ENCODE measurements around the gene TBC1D5. TPM values are rescaled to one million over a fixed set of nuclear protein-coding genes. Genes with fewer than 3 reads are reported as not detected.

The TBC1D5 gene
- total RNA-seq, 1 experiment from 2014 or later = 26.1 TPM

DNA sequence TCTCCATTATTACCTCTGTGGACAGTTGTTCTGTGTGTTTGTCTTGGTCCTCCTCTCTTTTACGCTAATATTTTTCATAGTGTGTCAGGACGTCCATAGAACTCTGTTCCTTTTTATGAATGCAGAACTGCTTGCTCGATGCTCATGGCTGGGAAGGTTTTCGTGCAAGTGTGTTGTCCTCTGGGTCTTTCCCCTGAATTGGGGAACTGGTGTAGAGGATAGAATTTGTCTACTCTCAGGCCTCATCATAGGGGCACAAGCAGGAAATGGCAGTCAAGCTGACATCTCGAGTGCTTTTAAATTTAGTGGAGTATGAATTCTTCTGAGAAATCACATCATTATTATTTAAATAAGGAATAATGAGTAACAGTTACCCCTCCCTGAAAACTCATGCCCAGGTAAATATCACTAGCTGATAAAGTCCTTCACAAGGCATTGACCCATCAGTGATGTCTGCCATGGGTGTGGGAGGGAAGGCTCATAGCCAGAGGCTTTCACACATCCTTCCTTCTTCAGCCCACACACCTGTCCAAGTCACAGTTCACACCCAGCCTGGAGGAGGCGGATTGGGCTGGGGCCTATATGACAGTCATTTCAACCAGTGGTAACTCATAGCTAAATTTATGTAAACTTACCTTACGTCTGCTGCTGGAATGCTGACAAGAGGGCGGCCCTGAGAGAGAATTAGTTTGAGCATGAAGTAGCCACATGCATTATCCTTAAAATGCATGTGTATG is 631.6 kb downstream of the TBC1D5 start (continued):
- no peak for TF ChIP-seq ZNF263 (CRISPR knock-in tag; IDR thresholded peaks at IDR 0.05; ENCODE audit: low read depth)
- no peak for TF ChIP-seq ZNF396 (CRISPR knock-in tag; IDR thresholded peaks at IDR 0.05; ENCODE audit: borderline replicate concordance)
- TF ChIP-seq, protein P1, sequence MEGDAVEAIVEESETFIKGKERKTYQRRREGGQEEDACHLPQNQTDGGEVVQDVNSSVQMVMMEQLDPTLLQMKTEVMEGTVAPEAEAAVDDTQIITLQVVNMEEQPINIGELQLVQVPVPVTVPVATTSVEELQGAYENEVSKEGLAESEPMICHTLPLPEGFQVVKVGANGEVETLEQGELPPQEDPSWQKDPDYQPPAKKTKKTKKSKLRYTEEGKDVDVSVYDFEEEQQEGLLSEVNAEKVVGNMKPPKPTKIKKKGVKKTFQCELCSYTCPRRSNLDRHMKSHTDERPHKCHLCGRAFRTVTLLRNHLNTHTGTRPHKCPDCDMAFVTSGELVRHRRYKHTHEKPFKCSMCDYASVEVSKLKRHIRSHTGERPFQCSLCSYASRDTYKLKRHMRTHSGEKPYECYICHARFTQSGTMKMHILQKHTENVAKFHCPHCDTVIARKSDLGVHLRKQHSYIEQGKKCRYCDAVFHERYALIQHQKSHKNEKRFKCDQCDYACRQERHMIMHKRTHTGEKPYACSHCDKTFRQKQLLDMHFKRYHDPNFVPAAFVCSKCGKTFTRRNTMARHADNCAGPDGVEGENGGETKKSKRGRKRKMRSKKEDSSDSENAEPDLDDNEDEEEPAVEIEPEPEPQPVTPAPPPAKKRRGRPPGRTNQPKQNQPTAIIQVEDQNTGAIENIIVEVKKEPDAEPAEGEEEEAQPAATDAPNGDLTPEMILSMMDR (IDR thresholded peaks at IDR 0.05) = no peak
- TF ChIP-seq FOXK1 (CRISPR knock-in tag; IDR thresholded peaks at IDR 0.05) = no peak
- no peak for TF ChIP-seq ZNF671 (CRISPR knock-in tag; IDR thresholded peaks at IDR 0.05)
- TF ChIP-seq RORB (CRISPR knock-in tag; IDR thresholded peaks at IDR 0.05) = no peak
- no peak for TF ChIP-seq TEAD4 (CRISPR knock-in tag; IDR thresholded peaks at IDR 0.05)
- no peak for TF ChIP-seq GABPB1 (CRISPR knock-in tag; IDR thresholded peaks at IDR 0.05)
- no peak for TF ChIP-seq CBFB (CRISPR knock-in tag; IDR thresholded peaks at IDR 0.05; ENCODE audit: low read depth)
- TF ChIP-seq, protein P2, sequence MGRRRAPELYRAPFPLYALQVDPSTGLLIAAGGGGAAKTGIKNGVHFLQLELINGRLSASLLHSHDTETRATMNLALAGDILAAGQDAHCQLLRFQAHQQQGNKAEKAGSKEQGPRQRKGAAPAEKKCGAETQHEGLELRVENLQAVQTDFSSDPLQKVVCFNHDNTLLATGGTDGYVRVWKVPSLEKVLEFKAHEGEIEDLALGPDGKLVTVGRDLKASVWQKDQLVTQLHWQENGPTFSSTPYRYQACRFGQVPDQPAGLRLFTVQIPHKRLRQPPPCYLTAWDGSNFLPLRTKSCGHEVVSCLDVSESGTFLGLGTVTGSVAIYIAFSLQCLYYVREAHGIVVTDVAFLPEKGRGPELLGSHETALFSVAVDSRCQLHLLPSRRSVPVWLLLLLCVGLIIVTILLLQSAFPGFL (CRISPR knock-in tag; IDR thresholded peaks at IDR 0.05; ENCODE audit: borderline replicate concordance) = no peak
- TF ChIP-seq, protein P3, sequence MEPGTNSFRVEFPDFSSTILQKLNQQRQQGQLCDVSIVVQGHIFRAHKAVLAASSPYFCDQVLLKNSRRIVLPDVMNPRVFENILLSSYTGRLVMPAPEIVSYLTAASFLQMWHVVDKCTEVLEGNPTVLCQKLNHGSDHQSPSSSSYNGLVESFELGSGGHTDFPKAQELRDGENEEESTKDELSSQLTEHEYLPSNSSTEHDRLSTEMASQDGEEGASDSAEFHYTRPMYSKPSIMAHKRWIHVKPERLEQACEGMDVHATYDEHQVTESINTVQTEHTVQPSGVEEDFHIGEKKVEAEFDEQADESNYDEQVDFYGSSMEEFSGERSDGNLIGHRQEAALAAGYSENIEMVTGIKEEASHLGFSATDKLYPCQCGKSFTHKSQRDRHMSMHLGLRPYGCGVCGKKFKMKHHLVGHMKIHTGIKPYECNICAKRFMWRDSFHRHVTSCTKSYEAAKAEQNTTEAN (CRISPR knock-in tag; IDR thresholded peaks at IDR 0.05) = no peak
- no peak for TF ChIP-seq ATF1 (CRISPR knock-in tag; IDR thresholded peaks at IDR 0.05)
- TF ChIP-seq MYBL2 (CRISPR knock-in tag; IDR thresholded peaks at IDR 0.05) = no peak
- no peak for TF ChIP-seq PRRX2 (CRISPR knock-in tag; IDR thresholded peaks at IDR 0.05)

All from WTC11 (cell line).